ENCODE results near the gene ADARB2.

DNA sequence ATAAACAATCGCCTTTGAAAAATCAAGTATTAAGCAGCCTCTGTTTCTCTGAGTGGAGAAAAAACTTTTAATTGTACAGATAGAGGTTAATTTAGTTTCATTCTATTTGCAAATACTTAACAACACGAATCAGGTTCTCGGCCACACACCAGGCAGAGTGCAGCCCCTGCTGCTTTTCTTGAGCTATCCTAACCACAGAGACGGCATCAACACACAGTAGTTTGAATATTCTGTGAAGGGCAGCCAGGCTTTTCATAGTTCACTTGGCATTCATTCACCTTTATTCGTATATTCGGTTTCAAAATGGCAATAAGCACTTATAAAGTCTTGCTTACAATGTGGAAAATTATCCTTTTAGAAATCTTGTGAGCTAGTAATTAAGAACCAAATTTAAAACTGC, 5.7 kb downstream of the ADARB2 start:
- TF ChIP-seq ZNF501 (tag by site-specific recombination; IDR thresholded peaks at IDR 0.05): no peak
- no peak for TF ChIP-seq ZSCAN30 (tag by site-specific recombination; IDR thresholded peaks at IDR 0.05)
- TF ChIP-seq, protein P1, sequence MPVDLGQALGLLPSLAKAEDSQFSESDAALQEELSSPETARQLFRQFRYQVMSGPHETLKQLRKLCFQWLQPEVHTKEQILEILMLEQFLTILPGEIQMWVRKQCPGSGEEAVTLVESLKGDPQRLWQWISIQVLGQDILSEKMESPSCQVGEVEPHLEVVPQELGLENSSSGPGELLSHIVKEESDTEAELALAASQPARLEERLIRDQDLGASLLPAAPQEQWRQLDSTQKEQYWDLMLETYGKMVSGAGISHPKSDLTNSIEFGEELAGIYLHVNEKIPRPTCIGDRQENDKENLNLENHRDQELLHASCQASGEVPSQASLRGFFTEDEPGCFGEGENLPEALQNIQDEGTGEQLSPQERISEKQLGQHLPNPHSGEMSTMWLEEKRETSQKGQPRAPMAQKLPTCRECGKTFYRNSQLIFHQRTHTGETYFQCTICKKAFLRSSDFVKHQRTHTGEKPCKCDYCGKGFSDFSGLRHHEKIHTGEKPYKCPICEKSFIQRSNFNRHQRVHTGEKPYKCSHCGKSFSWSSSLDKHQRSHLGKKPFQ (tag by site-specific recombination; IDR thresholded peaks at IDR 0.05): no peak
- TF ChIP-seq, protein P2, sequence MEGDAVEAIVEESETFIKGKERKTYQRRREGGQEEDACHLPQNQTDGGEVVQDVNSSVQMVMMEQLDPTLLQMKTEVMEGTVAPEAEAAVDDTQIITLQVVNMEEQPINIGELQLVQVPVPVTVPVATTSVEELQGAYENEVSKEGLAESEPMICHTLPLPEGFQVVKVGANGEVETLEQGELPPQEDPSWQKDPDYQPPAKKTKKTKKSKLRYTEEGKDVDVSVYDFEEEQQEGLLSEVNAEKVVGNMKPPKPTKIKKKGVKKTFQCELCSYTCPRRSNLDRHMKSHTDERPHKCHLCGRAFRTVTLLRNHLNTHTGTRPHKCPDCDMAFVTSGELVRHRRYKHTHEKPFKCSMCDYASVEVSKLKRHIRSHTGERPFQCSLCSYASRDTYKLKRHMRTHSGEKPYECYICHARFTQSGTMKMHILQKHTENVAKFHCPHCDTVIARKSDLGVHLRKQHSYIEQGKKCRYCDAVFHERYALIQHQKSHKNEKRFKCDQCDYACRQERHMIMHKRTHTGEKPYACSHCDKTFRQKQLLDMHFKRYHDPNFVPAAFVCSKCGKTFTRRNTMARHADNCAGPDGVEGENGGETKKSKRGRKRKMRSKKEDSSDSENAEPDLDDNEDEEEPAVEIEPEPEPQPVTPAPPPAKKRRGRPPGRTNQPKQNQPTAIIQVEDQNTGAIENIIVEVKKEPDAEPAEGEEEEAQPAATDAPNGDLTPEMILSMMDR (tag by site-specific recombination; IDR thresholded peaks at IDR 0.05): no peak
- no peak for TF ChIP-seq ZNF184 (tag by site-specific recombination; IDR thresholded peaks at IDR 0.05)
- TF ChIP-seq, protein P3, sequence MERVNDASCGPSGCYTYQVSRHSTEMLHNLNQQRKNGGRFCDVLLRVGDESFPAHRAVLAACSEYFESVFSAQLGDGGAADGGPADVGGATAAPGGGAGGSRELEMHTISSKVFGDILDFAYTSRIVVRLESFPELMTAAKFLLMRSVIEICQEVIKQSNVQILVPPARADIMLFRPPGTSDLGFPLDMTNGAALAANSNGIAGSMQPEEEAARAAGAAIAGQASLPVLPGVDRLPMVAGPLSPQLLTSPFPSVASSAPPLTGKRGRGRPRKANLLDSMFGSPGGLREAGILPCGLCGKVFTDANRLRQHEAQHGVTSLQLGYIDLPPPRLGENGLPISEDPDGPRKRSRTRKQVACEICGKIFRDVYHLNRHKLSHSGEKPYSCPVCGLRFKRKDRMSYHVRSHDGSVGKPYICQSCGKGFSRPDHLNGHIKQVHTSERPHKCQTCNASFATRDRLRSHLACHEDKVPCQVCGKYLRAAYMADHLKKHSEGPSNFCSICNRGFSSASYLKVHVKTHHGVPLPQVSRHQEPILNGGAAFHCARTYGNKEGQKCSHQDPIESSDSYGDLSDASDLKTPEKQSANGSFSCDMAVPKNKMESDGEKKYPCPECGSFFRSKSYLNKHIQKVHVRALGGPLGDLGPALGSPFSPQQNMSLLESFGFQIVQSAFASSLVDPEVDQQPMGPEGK (tag by site-specific recombination; IDR thresholded peaks at IDR 0.05): no peak
- TF ChIP-seq ZNF10 (tag by site-specific recombination; IDR thresholded peaks at IDR 0.05): no peak
- TF ChIP-seq IKZF3 (tag by site-specific recombination; IDR thresholded peaks at IDR 0.05): no peak
- no peak for TF ChIP-seq ZBTB17 (tag by site-specific recombination; IDR thresholded peaks at IDR 0.05)
- TF ChIP-seq ZNF423 (tag by site-specific recombination; IDR thresholded peaks at IDR 0.05): no peak
- TF ChIP-seq SP2 (tag by site-specific recombination; IDR thresholded peaks at IDR 0.05): no peak
- TF ChIP-seq, protein P4, sequence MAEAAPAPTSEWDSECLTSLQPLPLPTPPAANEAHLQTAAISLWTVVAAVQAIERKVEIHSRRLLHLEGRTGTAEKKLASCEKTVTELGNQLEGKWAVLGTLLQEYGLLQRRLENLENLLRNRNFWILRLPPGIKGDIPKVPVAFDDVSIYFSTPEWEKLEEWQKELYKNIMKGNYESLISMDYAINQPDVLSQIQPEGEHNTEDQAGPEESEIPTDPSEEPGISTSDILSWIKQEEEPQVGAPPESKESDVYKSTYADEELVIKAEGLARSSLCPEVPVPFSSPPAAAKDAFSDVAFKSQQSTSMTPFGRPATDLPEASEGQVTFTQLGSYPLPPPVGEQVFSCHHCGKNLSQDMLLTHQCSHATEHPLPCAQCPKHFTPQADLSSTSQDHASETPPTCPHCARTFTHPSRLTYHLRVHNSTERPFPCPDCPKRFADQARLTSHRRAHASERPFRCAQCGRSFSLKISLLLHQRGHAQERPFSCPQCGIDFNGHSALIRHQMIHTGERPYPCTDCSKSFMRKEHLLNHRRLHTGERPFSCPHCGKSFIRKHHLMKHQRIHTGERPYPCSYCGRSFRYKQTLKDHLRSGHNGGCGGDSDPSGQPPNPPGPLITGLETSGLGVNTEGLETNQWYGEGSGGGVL (tag by site-specific recombination; IDR thresholded peaks at IDR 0.05): no peak
- no peak for TF ChIP-seq ZBTB7A (tag by site-specific recombination; IDR thresholded peaks at IDR 0.05; ENCODE audit: low read depth)
